HEK293 (cell line): Measurements from ENCODE around the gene ROR2.

ENCODE experiments used
- CTCF ChIA-PET: fragments of 350-600 bp; formaldehyde crosslinking; extraction: SDS; loops from one replicate; lab custom pipeline; 2021; ENCODE audit warnings: antibody characterized with exemption; lab: Yijun Ruan, JAX
- POLR2A ChIA-PET: fragments of 300-600 bp; formaldehyde crosslinking; extraction: SDS; loops from one replicate; lab custom pipeline; 2020; ENCODE audit warnings: antibody characterized with exemption, inconsistent platforms; lab: Yijun Ruan, JAX
- H3K27ac ChIP-seq: fragments of 200-500 bp; sonication (Bioruptor generic); 2 replicates; pipeline ENCODE4 v1.5.1; 2014; ENCODE audit warnings: low read depth, low read length, control low read depth, inconsistent platforms; ENCODE audit errors: extremely low read depth
- H3K36me3 ChIP-seq, 2 experiments: fragments of 200-500 bp in 1 of 2; sonication (Bioruptor generic) in 1 of 2; 1 replicate in 1 of 2; 2 replicates in 1 of 2; pipeline ENCODE4 v1.5.1; 2014 to 2017; ENCODE audit warnings: inconsistent platforms in 2 of 2, low read length in 2 of 2; ENCODE audit not compliant: control insufficient read depth in 2 of 2, insufficient read depth in 1 of 2
- H3K4me1 ChIP-seq: fragments of 200-500 bp; sonication (Bioruptor generic); 2 replicates; pipeline ENCODE4 v1.5.1; 2014; ENCODE audit warnings: mild to moderate bottlenecking, low read length, inconsistent platforms; ENCODE audit not compliant: control insufficient read depth, insufficient read depth
- H3K4me3 ChIP-seq: 2 replicates; pipeline ENCODE4 v1.5.1; 2011; ENCODE audit warnings: low read depth, mild to moderate bottlenecking, control low read depth, low read length, moderate library complexity
- H3K9me3 ChIP-seq: fragments of 200-500 bp; sonication (Bioruptor generic); 2 replicates; pipeline ENCODE4 v1.5.1; 2014; ENCODE audit warnings: low read depth, low read length, inconsistent platforms; ENCODE audit not compliant: control insufficient read depth, insufficient read depth
- ATF2 ChIP-seq: fragments of 450-650 bp; formaldehyde crosslinking; IDR thresholded peaks from 2 replicates; pipeline ENCODE4 v1.5.1; 2016; ENCODE audit warnings: missing biosample characterization, missing genetic modification characterization, low read depth
- GFI1B ChIP-seq: fragments of 450-650 bp; formaldehyde crosslinking; IDR thresholded peaks from 2 replicates; pipeline ENCODE4 v1.5.1; 2016; ENCODE audit warnings: missing biosample characterization, missing genetic modification characterization
- GLI2 ChIP-seq: fragments of 450-650 bp; formaldehyde crosslinking; IDR thresholded peaks from 2 replicates; pipeline ENCODE4; 2017; ENCODE audit warnings: missing biosample characterization, missing genetic modification characterization, low read depth, borderline replicate concordance
- GLIS1 ChIP-seq: fragments of 450-650 bp; formaldehyde crosslinking; IDR thresholded peaks from 2 replicates; pipeline ENCODE4 v1.5.1; 2016; ENCODE audit warnings: missing biosample characterization, missing genetic modification characterization
- YY1 ChIP-seq: fragments of 450-650 bp; formaldehyde crosslinking; IDR thresholded peaks from 2 replicates; pipeline ENCODE4 v1.5.1; 2018; ENCODE audit warnings: missing biosample characterization, missing genetic modification characterization
- YY2 ChIP-seq: fragments of 450-650 bp; formaldehyde crosslinking; IDR thresholded peaks from 2 replicates; pipeline ENCODE4 v1.5.1; 2016; ENCODE audit warnings: missing biosample characterization, missing genetic modification characterization
- ZBTB7A ChIP-seq: fragments of 450-650 bp; formaldehyde crosslinking; IDR thresholded peaks from 2 replicates; pipeline ENCODE4 v1.5.1; 2016; ENCODE audit warnings: low read depth, missing biosample characterization, missing genetic modification characterization
- ZEB2 ChIP-seq: fragments of 450-650 bp; formaldehyde crosslinking; IDR thresholded peaks from 2 replicates; pipeline ENCODE4 v1.5.1; 2016; ENCODE audit warnings: missing biosample characterization, missing genetic modification characterization
- ZIC2 ChIP-seq: fragments of 450-650 bp; formaldehyde crosslinking; IDR thresholded peaks from 2 replicates; pipeline ENCODE4 v1.5.1; 2016; ENCODE audit warnings: missing biosample characterization, missing genetic modification characterization
- ZNF10 ChIP-seq: fragments of 450-650 bp; formaldehyde crosslinking; IDR thresholded peaks from 2 replicates; pipeline ENCODE4 v1.5.1; 2017; ENCODE audit warnings: missing biosample characterization, missing genetic modification characterization
- ZNF174 ChIP-seq: fragments of 450-650 bp; formaldehyde crosslinking; IDR thresholded peaks from 2 replicates; pipeline ENCODE4 v1.5.0; 2017; ENCODE audit warnings: missing biosample characterization, mild to moderate bottlenecking, missing genetic modification characterization
- ZNF2 ChIP-seq: fragments of 450-650 bp; formaldehyde crosslinking; IDR thresholded peaks from 2 replicates; pipeline ENCODE4 v1.5.1; 2016; ENCODE audit warnings: missing biosample characterization, missing genetic modification characterization
- ZNF266 ChIP-seq: fragments of 450-650 bp; formaldehyde crosslinking; IDR thresholded peaks from 2 replicates; pipeline ENCODE4 v1.5.1; 2016; ENCODE audit warnings: missing biosample characterization, missing genetic modification characterization, low read depth
- ZNF391 ChIP-seq: fragments of 450-650 bp; formaldehyde crosslinking; IDR thresholded peaks from 2 replicates; pipeline ENCODE4 v1.5.1; 2016; ENCODE audit warnings: low read depth, missing biosample characterization, missing genetic modification characterization, borderline replicate concordance
- ZNF521 ChIP-seq: fragments of 450-650 bp; formaldehyde crosslinking; IDR thresholded peaks from 2 replicates; pipeline ENCODE4 v1.5.1; 2017; ENCODE audit warnings: missing biosample characterization, mild to moderate bottlenecking, missing genetic modification characterization
- ZNF596 ChIP-seq: fragments of 450-650 bp; IDR thresholded peaks from 2 replicates; pipeline ENCODE4 v1.5.0; 2018; ENCODE audit warnings: missing biosample characterization, mild to moderate bottlenecking, missing genetic modification characterization, moderate library complexity
- ZNF621 ChIP-seq: fragments of 450-650 bp; formaldehyde crosslinking; IDR thresholded peaks from 2 replicates; pipeline ENCODE4 v1.5.1; 2017; ENCODE audit warnings: missing biosample characterization, missing genetic modification characterization
- ZSCAN23 ChIP-seq: fragments of 450-650 bp; formaldehyde crosslinking; IDR thresholded peaks from 2 replicates; pipeline ENCODE4 v1.5.1; 2016; ENCODE audit warnings: missing biosample characterization, missing genetic modification characterization
- TF ChIP-seq, protein P1 (sequence below): fragments of 450-650 bp; formaldehyde crosslinking; IDR thresholded peaks from 2 replicates; pipeline ENCODE4 v1.5.1; 2016; ENCODE audit warnings: missing biosample characterization, missing genetic modification characterization

The ROR2 gene

DNA sequence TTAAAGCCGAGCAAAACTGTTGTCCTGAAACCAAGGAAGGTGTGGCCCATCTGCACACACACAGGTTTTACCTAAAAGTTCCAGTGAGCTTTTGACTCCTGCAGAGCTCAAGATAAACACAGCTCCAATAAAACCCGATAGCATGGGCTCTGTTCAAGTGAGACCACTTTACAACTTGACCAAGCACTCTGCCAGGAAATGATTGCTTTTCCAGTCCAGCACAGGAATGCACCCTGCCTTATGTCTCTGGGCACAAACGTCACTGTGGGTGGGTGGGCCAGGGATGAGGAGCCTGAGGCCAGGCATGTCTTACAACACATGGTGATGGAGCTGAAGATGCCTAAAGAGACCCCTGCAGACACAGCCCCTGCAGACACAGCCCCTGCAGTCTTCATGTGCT lies 115.3 kb downstream of the ROR2 start (continued):
- TF ChIP-seq ATF2 (no peak), YY2 (tag by site-specific recombination) (no peak), ZNF391 (tag by site-specific recombination) (no peak), ZBTB7A (tag by site-specific recombination) (no peak), ZIC2 (tag by site-specific recombination) (0 out of 2 replicates have a peak, but pooled peaks have one; percentile 39), ZNF10 (no peak), ZNF2 (tag by site-specific recombination) (no peak), ZNF621 (tag by site-specific recombination) (no peak)
- TF ChIP-seq, protein P1, sequence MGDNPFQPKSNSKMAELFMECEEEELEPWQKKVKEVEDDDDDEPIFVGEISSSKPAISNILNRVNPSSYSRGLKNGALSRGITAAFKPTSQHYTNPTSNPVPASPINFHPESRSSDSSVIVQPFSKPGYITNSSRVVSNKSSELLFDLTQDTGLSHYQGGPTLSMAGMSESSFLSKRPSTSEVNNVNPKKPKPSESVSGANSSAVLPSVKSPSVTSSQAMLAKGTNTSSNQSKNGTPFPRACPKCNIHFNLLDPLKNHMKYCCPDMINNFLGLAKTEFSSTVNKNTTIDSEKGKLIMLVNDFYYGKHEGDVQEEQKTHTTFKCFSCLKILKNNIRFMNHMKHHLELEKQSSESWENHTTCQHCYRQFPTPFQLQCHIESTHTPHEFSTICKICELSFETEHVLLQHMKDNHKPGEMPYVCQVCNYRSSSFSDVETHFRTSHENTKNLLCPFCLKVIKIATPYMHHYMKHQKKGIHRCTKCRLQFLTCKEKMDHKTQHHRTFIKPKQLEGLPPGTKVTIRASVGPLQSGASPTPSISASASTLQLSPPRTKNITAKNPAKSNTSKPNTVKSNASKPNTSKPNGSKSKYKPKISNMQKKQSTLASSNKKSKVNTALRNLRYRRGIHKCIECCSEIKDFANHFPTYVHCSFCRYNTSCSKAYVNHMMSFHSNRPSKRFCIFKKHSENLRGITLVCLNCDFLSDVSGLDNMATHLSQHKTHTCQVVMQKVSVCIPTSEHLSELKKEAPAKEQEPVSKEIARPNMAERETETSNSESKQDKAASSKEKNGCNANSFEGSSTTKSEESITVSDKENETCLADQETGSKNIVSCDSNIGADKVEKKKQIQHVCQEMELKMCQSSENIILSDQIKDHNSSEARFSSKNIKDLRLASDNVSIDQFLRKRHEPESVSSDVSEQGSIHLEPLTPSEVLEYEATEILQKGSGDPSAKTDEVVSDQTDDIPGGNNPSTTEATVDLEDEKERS (tag by site-specific recombination): no peak
- TF ChIP-seq, all 188 proteins: peak for 7

- CTCF ChIA-PET: interaction anchor here (1.0 kb wide), 1 partner anchor 145 kb away, joined by 5 read pairs; no protein-coding TSS in a partner anchor
- Histone ChIP-seq H3K27ac (no peak overlapping the region), H3K9me3 (no peaks in the 10 kb centered on the region), H3K4me1 (peaks cover 18% of the 10 kb centered on the region), H3K4me3 (no peak overlapping the region)
- no peak for TF ChIP-seq GLIS1 (tag by site-specific recombination)
- no peak for TF ChIP-seq YY1
- no peak for TF ChIP-seq ZSCAN23 (tag by site-specific recombination)
- TF ChIP-seq, all 188 proteins: peak for 0
- POLR2A ChIA-PET: interaction anchor here (0.6 kb wide), 1 partner anchor 712 kb away, joined by 4 read pairs; no protein-coding TSS in a partner anchor
- no peaks in the 10 kb centered on the region for H3K36me3 ChIP-seq
Measured at GRCh38 chr9:91833878-91834255, 116.2 kb downstream of the ROR2 start.

DNA sequence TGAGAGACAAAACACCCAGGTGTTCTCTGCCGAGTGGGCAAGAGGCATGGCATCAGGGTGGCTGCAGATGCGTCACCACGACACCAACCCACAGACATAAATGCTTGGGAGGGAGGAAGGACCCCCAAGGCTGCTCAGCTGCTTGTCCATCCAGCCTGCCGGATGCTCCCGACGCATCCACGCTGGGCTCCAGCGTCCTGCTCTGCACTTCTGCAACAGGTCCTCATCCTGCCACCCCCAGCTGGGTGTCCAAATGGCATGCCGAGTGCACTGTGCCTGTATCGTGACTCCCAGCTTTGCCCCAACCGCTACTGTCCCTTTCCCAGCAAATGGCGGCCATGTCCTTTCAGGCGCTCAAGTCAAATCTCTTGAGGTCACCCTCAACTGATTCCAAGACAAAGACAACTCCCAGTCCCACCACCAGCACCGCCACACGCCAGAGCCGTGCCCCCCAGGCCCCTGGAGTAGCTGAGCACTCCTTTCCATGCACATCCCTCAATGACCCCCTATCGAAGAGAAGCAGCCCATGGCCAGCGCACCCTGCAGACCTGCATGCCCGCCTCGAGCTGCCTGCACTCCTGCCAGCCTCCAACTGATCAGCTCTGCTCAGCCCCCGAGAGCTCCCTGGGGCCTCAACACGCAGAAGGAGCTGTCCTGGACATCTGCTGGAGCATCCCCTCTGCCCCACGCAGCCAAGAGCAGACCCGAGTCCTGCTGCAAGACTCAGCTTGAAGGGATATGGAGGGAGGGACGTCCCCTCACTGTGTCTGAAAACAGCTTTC lies 116.7 kb downstream of the ROR2 start:
- TF ChIP-seq ZEB2 (tag by site-specific recombination) (no peak), GFI1B (tag by site-specific recombination) (no peak), GLI2 (tag by site-specific recombination) (no peak), ZNF521 (tag by site-specific recombination) (no peak), ZNF266 (no peak), ZNF174 (tag by site-specific recombination) (no peak), ZNF596 (tag by site-specific recombination) (no peak)
- Histone ChIP-seq H3K4me1 (peaks cover 14% of the 10 kb centered on the region), H3K4me3 (no peak overlapping the region), H3K27ac (no peak overlapping the region), H3K36me3 (no peaks in the 10 kb centered on the region), H3K9me3 (no peaks in the 10 kb centered on the region)
- POLR2A ChIA-PET: no interaction called here
- CTCF ChIA-PET: no interaction called here
